ENCODE measurements around the gene C9orf43. TPM values are rescaled to one million over a fixed set of nuclear protein-coding genes. Genes with fewer than 3 reads are reported as not detected.
"Not testable (repeated sequence)": the region's sequence is repeated elsewhere in the genome, so short reads cannot be mapped to it uniquely, and the experiment has no call there.

The C9orf43 gene, protein sequence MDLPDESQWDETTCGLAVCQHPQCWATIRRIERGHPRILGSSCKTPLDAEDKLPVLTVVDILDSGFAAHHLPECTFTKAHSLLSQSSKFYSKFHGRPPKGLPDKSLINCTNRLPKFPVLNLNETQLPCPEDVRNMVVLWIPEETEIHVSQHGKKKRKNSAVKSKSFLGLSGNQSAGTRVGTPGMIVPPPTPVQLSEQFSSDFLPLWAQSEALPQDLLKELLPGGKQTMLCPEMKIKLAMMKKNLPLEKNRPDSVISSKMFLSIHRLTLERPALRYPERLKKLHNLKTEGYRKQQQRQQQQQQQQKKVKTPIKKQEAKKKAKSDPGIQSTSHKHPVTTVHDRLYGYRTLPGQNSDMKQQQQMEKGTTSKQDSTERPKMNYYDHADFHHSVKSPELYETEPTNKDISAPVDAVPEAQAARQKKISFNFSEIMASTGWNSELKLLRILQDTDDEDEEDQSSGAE
- total RNA-seq (0.42 and 2.3 TPM in 2 replicates), polyA plus RNA-seq (1.4 TPM in 1 of 2 replicates, not detected in the other)

- peaks cover 10% of the 10 kb centered on the region for H3K36me3 ChIP-seq
- TF ChIP-seq, protein P1, sequence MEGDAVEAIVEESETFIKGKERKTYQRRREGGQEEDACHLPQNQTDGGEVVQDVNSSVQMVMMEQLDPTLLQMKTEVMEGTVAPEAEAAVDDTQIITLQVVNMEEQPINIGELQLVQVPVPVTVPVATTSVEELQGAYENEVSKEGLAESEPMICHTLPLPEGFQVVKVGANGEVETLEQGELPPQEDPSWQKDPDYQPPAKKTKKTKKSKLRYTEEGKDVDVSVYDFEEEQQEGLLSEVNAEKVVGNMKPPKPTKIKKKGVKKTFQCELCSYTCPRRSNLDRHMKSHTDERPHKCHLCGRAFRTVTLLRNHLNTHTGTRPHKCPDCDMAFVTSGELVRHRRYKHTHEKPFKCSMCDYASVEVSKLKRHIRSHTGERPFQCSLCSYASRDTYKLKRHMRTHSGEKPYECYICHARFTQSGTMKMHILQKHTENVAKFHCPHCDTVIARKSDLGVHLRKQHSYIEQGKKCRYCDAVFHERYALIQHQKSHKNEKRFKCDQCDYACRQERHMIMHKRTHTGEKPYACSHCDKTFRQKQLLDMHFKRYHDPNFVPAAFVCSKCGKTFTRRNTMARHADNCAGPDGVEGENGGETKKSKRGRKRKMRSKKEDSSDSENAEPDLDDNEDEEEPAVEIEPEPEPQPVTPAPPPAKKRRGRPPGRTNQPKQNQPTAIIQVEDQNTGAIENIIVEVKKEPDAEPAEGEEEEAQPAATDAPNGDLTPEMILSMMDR (IDR thresholded peaks at IDR 0.05; ENCODE audit: low read depth, low read length): no peak
These were observed at the start of gene C9orf43, which contains the start of gene POLE3 for GRCh38 chr9:113410207-113410864. TSS of gene C9orf43 (plus strand) at chr9:113410747. CDS start at chr9:113413494, 2,747 bp downstream. TSS of gene POLE3 (minus strand) at chr9:113410675. CDS start at chr9:113410293, 382 bp downstream.

GRCh38 chr9:113361304-113362018 is 49.1 kb upstream of the C9orf43 start:
- Histone ChIP-seq H3K4me3 (no peak overlapping the region), H3K9me3 (ENCODE audit: low read depth) (no peaks in the 10 kb centered on the region), H3K27me3 (no peaks in the 10 kb centered on the region), H3K36me3 (no peaks in the 10 kb centered on the region), H3K4me1 (ENCODE audit: low read depth) (no peaks in the 10 kb centered on the region), H3K27ac (no peak overlapping the region)
- peak in 1 of 2 donors; percentile 54 for DNase-seq (ENCODE audit: low read depth in 1 of 2, low spot score in 1 of 2)
- TF ChIP-seq, protein P1 (IDR thresholded peaks at IDR 0.05; ENCODE audit: low read depth, low read length): no peak

More at GRCh38 chr9:113410207-113410864, at the start of gene C9orf43, which contains the start of gene POLE3:
- Histone ChIP-seq H3K27ac (peak within 1 kb of the TSS; percentile 97), H3K4me3 (peak within 1 kb of the TSS; percentile 62), H3K9me3 (ENCODE audit: low read depth) (no peaks in the 10 kb centered on the region), H3K4me1 (ENCODE audit: low read depth) (peaks cover 4% of the 10 kb centered on the region), H3K27me3 (no peaks in the 10 kb centered on the region)
- peak; percentile 98 for DNase-seq (ENCODE audit: low read depth in 1 of 2, low spot score in 1 of 2)

DNA sequence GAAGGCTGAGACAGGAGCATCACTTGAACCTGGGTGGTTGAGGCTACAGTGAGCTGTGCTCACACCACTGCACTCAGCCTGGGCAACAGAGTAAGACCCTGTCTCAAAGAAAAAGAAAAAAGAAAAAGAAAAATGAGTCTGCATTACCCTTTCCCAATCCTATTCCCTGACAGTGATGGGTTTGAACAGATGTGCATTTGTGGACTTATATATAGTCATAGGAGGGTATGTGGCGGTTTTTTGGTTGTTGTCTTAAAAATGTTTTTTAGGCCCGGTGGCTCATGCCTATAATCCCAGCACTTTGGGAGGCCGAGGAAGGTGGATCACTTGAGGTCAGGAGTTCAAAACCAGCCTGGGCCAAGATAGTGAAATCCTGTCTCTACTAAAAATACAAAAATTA is 47.2 kb upstream of the C9orf43 start:
- Histone ChIP-seq H3K9me3 (ENCODE audit: low read depth) (no peaks in the 10 kb centered on the region), H3K4me1 (ENCODE audit: low read depth) (no peaks in the 10 kb centered on the region), H3K27me3 (no peaks in the 10 kb centered on the region), H3K36me3 (no peaks in the 10 kb centered on the region), H3K27ac (no peak overlapping the region), H3K4me3 (no peak overlapping the region)
- TF ChIP-seq, protein P1 (IDR thresholded peaks at IDR 0.05; ENCODE audit: low read depth, low read length): no peak
- no peak for DNase-seq (ENCODE audit: low read depth in 1 of 2, low spot score in 1 of 2)

- Histone ChIP-seq H3K9me3 (ENCODE audit: low read depth) (no peaks in the 10 kb centered on the region), H3K36me3 (no peaks in the 10 kb centered on the region), H3K4me3 (no peak overlapping the region), H3K4me1 (ENCODE audit: low read depth) (no peaks in the 10 kb centered on the region), H3K27me3 (no peaks in the 10 kb centered on the region), H3K27ac (no peak overlapping the region)
- no peak for DNase-seq (ENCODE audit: low read depth in 1 of 2, low spot score in 1 of 2)
- TF ChIP-seq, protein P1 (IDR thresholded peaks at IDR 0.05; ENCODE audit: low read depth, low read length): no peak
These were observed 45.6 kb upstream of the C9orf43 start for GRCh38 chr9:113364951-113365350.

DNA sequence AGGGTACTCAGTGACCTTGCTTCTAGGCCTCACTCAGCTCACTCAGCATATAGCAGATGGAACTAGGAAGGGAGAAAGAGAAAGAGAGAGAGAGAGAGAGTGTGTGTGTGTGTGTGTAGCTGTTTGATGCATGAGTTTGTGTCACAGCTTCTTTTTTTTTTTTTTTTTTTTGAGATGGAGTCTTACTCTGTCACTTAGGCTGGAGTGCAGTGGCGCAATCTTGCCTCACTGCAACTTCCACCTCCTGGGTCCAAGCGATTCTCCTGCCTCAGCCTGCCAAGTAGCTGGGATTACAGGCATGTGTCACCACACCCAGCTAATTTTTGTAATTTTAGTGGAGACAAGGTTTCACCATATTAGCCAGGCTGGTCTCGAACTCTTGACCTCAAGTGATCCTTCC is 44.9 kb upstream of the C9orf43 start:
- not testable (repeated sequence) for H3K36me3 ChIP-seq; H3K4me3 ChIP-seq; H3K9me3 ChIP-seq (ENCODE audit: low read depth); H3K27ac ChIP-seq; H3K27me3 ChIP-seq; H3K4me1 ChIP-seq (ENCODE audit: low read depth)
- DNase-seq (ENCODE audit: low read depth in 1 of 2, low spot score in 1 of 2): peak in 1 of 2 donors; percentile 20
